HG03439 (cell line): Measurements from ENCODE around the gene TCF12.
"Not testable (repeated sequence)": the region's sequence is repeated elsewhere in the genome, so short reads cannot be mapped to it uniquely, and the experiment has no call there.

Experiments used
- ATAC-seq: cut with Tn5 transposase; IDR thresholded peaks from one replicate; pipeline ENCODE4 v1.9.1; 2021; ENCODE audit warnings: mild to moderate bottlenecking, moderate library complexity; ENCODE audit not compliant: unreplicated experiment

The TCF12 gene

DNA sequence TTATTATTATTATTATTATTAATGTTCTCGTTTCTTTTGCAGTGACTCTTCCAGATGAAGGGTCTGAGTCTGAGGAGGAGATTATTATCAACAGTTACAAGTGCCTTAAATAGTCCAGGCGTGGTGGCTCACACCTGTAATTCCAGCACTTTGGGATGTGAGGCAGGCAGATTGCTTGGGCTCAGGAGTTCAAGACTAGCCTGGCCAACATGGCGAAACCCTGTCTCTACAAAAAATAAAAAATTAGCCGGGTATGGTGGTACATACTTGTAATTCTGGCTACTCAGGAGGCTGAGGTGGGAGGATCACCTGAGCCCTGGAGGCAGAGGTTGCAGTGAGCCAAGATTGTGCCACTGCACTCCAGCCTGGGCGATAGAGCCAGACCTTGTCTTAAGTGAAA lies 96.5 kb downstream of the TCF12 start:
- ATAC-seq = not testable (repeated sequence)

DNA sequence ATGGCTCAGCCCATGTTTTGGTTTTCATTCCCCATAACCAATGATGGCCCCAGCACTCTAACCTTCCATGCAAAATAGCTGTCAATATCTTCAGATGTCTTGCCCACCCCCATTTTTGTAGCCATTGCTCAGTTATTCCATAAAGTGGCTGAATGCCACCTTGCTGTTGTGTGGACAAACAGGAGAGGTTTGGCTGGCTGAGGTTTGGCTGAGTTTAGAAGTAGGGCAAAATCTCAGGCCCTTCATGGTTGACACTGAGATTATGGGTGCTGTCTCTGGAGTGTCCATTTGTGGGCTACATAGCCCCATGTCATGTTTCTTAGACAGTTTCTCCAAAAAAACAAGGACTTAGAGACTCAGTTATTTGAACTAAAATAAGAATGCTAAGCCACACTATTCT lies 96.9 kb downstream of the TCF12 start:
- ATAC-seq = no peak

DNA sequence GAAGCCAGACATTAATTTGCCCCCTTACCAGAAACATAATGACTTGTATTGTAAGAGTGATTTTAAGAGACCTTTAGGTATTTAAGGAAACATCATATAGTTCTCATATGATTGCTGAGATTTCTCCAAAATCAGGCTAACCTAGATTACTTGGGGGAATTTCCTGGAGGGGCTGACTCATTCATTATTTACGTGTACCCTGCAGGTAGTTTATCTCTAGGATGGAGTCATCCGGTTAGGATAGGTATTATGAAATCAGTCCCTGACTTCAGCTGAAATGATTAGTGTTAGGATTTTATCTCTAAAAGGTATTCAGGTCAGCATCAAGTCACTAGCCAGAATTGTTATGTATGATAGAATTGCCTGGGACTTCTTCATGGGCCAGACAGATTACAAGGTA lies 97.5 kb downstream of the TCF12 start:
- no peak for ATAC-seq

DNA sequence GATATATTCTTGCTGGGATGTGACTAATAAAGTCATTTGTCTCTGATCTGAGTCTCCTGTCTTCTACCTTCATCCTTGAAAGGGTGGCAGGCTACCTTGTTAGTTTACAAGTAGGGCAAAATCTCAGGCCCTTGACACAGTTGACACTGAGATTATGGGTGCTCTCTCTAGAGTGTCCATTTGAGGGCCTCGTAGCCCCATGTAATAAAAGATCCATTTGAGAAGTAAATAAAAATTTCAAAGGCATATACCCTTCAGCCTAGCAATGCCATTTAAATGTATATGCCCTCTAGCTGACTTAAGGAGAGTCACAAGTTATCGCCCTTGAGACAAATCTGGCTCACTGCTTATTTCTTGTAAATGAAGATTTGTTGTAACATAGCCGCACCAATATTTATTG lies 98.6 kb downstream of the TCF12 start:
- no peak for ATAC-seq

DNA sequence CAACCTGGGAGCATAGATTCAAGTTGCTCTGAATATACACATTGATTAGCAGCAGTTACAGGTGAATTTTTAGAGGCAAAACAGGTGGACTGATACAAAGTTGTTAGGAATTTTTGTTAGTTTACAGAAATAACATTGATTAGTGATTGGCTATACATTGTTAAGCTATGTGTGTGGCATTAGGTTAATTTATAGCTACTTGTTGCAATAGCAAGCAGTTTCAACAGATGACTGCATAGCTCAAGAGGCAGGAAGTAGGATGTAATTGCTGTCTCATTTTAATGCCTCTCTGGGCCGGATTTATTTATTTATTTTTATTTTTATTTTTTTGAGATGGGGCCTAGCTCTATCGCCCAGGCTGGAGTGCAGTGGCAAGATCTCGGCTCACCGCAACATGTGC lies 99.7 kb downstream of the TCF12 start:
- ATAC-seq = no peak

DNA sequence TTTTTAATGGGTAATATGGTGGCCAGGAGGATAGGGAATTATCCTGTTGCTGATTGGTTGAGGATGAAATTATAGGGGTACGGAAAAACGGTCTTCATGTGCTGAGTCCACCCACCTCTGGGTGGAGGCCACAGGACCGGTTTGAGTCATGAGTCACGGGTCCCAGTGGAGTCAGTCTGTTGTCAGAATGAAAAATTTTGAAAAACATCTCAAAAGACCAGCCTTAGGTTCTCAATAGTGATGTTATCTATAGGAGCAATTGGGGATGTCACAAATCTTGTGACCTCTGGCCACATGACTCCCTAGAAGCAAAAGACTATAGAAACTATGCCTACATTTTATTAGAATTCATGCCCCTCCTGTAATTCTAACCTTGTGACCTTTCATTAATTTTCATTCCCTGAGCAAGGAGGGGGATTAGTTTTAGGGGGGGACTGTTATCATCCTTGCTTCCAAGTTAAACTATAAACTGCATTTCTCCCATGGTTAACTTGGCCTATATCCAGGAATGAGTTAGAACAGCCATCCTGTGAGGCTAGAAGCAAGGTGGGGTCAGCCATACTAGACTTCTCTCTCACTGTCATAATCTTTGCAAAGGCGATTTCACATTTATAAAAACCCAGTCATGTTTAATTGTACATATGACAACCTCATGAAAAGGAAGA lies 101.2 kb downstream of the TCF12 start:
- no peak for ATAC-seq

DNA sequence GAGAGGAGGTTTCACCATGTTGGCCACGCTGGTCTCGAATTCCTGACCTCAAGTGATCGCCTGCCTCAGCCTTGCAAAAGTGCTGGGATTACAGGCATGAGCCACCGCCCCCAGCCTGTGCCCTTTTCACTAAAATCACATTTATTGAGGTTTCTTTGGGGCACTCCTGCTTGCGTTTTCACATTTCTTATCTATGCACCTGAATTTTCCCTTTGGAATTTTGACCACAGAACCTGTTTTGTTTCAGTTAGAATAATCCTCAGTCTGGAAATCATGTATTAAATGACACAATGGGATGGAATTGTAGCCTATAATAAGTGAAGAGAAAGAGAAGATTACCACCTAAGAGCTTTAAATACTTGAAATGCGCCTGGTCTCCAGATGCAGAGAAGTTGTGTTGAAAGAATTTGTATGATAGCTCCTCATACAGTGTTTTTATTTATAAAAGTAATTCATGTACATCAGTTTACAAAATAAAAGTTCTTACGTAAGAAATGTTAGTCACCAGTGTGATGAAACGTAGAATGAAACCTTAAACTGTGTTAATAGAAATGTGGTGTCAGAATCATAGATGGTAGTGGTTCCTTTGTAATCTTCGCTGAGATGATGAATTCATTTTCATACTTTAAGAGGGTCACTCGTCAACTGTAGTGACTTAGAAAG lies 107.0 kb downstream of the TCF12 start:
- no peak for ATAC-seq

DNA sequence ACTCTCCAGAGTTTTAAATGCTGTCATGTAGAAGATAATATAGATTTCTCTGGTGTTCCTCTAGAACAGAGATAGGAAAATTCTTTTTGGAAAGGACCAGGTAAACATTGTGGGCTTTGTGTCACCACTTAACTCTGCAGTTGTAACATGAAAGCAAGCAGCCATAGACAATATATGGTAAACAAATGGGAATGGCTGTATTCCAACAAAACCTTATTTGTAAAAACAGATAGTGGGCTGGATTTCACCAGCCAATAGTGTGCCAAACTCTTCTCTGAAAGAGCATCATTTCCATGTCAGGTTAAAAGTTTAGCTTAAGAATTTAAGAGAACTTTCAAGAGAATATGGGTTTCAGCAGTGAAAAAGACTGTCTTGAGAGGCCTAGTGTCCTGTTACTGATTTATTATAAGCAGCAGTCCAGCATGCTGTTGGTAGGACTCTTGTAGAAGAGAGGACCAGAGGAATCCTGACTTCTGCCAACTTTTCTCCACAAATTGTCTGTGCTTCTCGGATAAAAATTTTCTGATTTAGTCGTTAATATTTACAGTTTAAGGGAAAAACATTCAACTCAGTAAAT lies 107.7 kb downstream of the TCF12 start:
- no peak for ATAC-seq

DNA sequence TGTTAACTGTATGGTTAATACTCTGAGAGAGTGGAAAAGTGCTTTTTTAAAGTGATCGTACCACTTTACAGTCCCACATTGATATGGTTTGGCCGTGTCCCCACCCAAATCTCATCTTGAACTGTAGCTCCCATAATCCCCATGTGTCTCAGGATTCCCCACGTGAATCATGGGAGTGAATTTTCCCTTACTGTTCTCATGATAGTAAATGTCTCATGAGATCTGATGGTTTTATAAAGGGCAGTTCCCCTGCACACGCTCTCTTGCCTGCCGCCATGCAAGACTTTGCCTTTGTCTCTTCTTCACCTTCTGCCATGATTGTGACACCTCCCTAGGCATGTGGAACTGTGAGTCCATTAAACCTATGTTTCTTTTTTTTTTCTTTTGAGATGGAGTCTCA lies 109.2 kb downstream of the TCF12 start:
- no peak for ATAC-seq

DNA sequence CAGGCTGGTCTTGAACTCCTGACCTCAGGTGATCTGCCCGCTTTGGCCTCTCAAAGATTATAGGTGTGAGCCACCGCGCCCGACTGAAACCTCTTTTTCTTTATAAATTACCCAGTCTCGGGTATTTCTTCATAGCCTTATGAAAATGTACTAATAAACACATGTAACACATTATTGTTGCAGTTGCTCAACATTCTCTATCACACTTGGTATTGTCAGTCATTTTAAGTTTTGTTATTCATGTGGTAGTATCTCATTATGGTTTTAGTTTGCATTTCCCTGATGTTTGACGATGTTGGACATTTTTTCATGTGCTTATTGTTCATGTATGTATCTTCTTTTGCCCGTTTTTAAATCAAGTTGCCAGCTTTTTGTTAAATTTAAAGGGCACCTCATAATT lies 109.7 kb downstream of the TCF12 start:
- no peak for ATAC-seq

DNA sequence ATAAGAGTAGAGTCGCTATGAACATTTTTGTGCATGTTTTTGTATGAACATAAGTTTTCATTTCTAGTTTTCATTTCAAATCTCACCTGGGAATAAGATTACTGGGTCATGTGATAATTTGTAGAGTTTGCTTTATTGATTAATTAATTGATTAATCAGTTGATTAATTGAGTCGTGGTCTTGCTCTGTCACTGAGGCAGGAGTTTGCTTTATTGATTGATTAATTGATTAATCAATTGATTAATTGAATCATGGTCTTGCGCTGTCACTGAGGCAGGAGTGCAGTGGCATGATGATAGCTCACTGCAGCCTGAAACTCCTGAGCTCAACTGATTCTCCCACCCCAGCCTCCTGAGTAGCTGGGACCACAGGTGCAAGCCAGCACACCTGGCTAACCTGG lies 111.6 kb downstream of the TCF12 start:
- ATAC-seq = no peak

DNA sequence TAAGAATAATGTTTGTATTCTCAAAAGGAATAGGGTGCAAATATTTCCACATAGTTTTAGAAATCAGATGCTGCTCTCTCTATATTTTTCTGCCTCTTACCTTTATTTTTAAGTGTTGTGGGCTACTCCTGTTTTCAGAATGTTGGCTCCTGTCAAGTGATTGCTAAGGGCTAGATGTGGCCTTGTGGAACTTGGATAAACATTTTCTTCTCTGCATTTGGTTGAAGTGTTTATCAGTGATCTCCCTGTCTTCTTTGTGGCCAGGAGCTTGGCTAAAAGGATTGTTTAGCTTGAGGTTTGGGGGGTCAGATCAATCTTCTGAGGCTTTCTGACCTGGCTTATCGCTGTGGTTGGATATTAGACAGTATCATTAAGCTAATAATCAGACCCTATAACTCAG lies 112.6 kb downstream of the TCF12 start:
- ATAC-seq = no peak

DNA sequence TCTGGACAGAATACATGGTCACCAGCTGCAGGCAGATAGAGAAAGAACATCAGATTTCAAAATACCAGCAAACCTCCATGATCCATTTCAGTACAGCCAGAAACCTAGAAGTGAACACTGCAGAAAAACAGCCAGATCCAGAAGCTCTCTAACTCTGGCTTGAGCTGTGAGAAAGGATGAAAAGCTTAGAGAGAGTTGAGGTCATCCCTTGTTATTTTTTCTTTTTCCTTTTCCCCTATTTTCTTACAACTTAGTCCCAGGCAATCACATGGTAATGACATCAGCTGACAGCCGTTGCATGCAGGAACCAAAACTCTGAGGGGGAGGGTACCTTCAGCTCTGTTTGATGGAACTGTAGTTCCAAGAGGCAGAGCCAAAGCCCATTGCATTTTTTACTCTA lies 113.2 kb downstream of the TCF12 start:
- no peak for ATAC-seq

DNA sequence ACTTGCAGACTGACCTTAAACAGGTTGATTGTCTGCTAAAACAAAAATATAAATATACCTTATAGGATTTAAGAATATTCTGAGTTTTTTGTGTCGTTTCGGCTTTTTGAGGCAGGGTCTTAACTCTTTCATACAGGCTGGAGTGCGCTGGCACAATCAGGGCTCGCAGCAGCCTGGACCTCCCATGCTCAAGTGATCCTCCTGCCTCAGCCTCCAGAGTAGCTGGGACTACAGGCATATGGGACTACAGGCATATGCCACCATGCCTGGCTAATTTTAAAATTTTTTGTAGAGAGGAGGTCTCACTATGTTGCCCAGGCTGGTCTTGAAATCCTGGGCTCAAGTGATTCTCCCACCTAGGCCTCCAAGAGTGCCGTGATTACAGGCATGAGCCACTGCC lies 113.9 kb downstream of the TCF12 start:
- no peak for ATAC-seq

DNA sequence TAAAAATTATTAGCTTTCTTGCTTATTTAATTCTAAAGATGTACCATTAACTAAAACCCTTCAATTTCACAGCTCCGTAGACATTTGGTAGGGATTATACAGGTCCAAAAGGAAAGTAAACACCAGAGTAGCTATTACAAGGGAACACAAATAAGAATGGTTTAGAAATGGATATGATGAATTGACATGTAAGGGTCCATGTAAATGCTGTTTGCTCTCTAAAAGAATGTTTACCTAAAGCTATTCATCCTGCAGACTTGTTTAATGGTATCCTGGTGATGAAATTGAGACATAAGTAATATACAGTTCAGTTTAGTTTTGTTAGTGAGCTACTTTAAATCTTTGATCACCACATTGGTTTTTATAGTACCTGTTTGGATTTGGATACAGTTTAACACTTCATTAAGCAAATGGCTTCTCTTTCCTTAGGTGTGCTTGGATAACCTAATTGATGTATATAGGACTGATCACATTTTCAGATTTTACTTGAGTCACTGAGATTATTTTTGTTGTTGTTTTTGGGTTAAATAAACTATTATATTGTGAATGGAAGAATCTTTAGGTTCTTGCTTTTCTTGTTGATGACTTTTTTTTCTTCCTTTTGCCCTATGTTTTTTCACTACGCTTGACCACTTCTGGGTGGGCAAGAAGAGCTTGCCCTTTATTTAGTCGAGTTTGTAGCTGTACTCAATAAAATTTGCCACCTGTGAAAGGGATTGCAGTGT lies 115.4 kb downstream of the TCF12 start:
- ATAC-seq = no peak

DNA sequence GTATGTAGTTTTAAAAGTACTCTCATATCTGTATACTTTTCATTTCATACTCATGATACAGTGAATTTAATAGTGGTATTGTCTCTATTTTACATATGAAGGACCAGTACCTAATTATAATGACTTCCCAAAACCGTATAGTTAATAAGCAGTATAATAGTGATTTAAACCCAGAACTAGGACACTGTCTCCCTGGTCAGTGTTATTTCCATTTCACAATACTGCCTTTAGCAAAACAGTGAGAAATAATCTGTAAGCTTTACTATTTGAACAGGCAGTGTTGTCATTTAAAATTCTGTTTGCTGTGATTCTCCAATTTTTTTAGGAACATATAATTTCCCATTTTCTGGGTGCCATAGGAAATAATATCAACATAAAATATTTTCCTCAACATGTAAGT lies 116.2 kb downstream of the TCF12 start:
- ATAC-seq = no peak

DNA sequence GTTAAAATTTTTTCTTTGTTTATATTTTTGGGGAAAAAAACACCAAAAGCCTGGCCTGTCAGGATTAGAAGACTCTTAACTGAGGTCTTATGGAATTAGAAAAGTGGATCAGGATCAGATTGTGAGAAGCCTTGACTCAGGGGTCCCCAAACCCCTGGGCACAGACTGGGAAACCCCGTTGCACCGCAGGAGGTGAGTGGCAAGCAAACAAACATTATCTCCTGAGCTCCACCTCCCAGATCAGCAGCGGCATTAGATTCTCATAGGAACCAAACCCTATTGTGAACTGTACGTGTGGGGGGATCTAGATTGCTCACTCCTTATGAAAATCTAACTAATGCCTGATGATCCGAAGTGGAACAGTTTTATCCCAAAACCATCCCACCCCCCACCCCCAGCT lies 117.2 kb downstream of the TCF12 start:
- no peak for ATAC-seq

DNA sequence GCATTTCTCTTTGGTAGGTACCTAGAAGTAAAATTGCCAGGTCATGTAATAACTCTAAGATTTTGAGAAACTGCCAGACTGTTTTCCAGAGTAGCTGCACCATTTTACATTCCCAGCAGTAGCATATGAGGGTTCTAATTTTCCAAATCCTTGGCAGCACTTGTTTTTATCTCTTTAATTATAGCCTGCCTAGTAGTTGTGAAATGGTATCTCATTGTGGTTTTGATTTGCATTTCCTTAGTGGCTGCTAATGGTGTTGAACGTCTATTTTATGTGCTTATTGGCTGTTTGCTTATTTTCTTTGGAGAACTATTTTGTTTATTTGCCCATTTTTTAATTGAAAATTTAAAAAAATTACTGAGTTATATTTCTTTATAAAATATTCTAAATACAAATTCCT lies 117.9 kb downstream of the TCF12 start:
- ATAC-seq = no peak

DNA sequence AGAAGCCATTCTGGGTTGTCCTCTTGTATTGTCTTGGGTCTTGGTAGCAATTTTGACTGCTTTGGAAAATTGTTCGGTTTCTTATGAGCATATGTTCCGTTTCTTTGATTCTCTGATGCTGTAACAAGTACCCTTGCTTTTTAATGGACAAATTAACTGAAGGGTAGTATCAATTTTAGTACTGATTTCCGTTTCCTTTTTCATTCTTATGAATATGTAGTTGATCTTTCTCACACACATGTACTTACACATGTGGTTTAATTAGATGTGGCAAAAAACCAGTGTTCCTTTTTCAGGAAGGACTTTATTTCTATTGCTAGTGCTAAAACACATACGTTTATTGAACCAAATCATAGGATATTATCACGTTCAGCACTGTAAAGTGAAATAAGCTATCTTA lies 119.1 kb downstream of the TCF12 start:
- ATAC-seq = no peak

DNA sequence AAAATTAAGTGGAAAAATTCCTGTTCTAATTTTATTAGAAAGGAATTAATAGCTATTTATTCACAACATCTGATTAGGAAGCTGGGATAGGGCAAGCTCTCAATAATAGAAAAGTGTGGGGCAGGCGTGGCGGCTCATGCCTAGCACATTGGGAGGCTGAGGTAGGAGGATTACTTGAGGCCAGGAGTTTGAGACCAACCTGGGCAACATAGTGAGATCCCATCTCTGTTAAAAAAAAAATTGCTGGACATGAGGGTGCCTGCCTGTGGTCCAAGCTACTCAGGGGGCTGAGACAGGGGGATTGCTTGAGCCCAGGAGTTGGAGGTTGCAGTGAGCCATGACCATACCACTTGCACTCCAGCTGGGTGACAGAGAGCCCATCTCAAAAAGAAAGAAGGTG lies 119.6 kb downstream of the TCF12 start:
- no peak for ATAC-seq

DNA sequence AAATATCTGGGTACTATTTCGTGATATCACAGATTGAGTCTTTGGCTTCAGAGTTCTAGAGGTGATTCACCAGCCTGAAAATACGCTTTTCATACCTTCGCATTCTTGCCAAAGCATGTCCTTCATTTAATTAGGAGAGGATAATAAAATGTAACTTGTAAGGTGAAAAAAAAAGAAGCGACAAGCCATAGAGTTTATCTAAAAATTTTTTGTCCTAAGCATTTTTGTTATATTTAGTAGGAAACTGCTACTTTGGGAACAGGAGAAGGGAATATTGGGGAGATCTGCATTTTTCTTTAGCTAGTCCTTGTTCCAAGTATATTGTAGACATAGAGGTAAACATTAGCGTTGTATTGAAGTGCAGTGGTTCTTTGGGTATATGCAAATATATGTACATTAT lies 120.1 kb downstream of the TCF12 start:
- no peak for ATAC-seq

DNA sequence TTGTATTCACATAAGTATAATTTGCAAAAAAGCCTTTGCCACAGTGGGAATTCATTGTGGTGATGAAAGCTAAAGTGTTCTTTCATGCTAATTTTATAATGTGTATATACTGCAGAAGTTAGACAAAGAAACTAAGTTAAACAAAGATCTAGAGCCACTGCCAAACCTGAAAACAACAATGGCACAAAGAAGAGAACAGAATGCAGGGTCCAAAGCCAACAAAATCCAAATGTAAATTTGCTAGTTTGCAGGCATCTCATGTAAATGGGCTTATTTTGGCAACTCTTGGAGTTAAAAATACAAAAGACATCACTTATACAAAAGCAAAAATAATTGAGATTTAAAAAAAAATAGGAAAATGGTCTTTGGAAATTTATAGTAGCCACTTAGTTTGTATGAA lies 123.0 kb downstream of the TCF12 start:
- ATAC-seq = no peak
